HEK293 (cell line): Measurements from ENCODE around the gene LAD1.

ENCODE experiments used
- CTCF ChIA-PET: fragments of 350-600 bp; formaldehyde crosslinking; extraction: SDS; loops from one replicate; lab custom pipeline; 2021; ENCODE audit warnings: antibody characterized with exemption; lab: Yijun Ruan, JAX
- POLR2A ChIA-PET: fragments of 300-600 bp; formaldehyde crosslinking; extraction: SDS; loops from one replicate; lab custom pipeline; 2020; ENCODE audit warnings: antibody characterized with exemption, inconsistent platforms; lab: Yijun Ruan, JAX
- H3K27ac ChIP-seq: fragments of 200-500 bp; sonication (Bioruptor generic); 2 replicates; pipeline ENCODE4 v1.5.1; 2014; ENCODE audit warnings: low read depth, low read length, control low read depth, inconsistent platforms; ENCODE audit errors: extremely low read depth
- H3K36me3 ChIP-seq, 2 experiments: fragments of 200-500 bp in 1 of 2; sonication (Bioruptor generic) in 1 of 2; 1 replicate in 1 of 2; 2 replicates in 1 of 2; pipeline ENCODE4 v1.5.1; 2014 to 2017; ENCODE audit warnings: inconsistent platforms in 2 of 2, low read length in 2 of 2; ENCODE audit not compliant: control insufficient read depth in 2 of 2, insufficient read depth in 1 of 2
- H3K4me1 ChIP-seq: fragments of 200-500 bp; sonication (Bioruptor generic); 2 replicates; pipeline ENCODE4 v1.5.1; 2014; ENCODE audit warnings: mild to moderate bottlenecking, low read length, inconsistent platforms; ENCODE audit not compliant: control insufficient read depth, insufficient read depth
- H3K4me3 ChIP-seq: 2 replicates; pipeline ENCODE4 v1.5.1; 2011; ENCODE audit warnings: low read depth, mild to moderate bottlenecking, control low read depth, low read length, moderate library complexity
- H3K9me3 ChIP-seq: fragments of 200-500 bp; sonication (Bioruptor generic); 2 replicates; pipeline ENCODE4 v1.5.1; 2014; ENCODE audit warnings: low read depth, low read length, inconsistent platforms; ENCODE audit not compliant: control insufficient read depth, insufficient read depth
- BCL11B ChIP-seq: fragments of 450-650 bp; formaldehyde crosslinking; IDR thresholded peaks from 2 replicates; pipeline ENCODE4 v1.5.1; 2016; ENCODE audit warnings: low read depth, missing biosample characterization, missing genetic modification characterization
- GLIS1 ChIP-seq: fragments of 450-650 bp; formaldehyde crosslinking; IDR thresholded peaks from 2 replicates; pipeline ENCODE4 v1.5.1; 2016; ENCODE audit warnings: missing biosample characterization, missing genetic modification characterization
- GLIS2 ChIP-seq: fragments of 450-650 bp; formaldehyde crosslinking; IDR thresholded peaks from 2 replicates; pipeline ENCODE4 v1.5.1; 2016; ENCODE audit warnings: missing biosample characterization, missing genetic modification characterization
- IKZF3 ChIP-seq: fragments of 450-650 bp; IDR thresholded peaks from 2 replicates; pipeline ENCODE4 v1.5.0; 2018; ENCODE audit warnings: missing biosample characterization, mild to moderate bottlenecking, missing genetic modification characterization, moderate library complexity
- KLF1 ChIP-seq: fragments of 450-650 bp; formaldehyde crosslinking; IDR thresholded peaks from 2 replicates; pipeline ENCODE4 v1.5.1; 2016; ENCODE audit warnings: missing biosample characterization, missing genetic modification characterization
- RBAK ChIP-seq: fragments of 450-650 bp; formaldehyde crosslinking; IDR thresholded peaks from 2 replicates; pipeline ENCODE4 v1.5.1; 2016; ENCODE audit warnings: missing biosample characterization, missing genetic modification characterization
- SP7 ChIP-seq: fragments of 450-650 bp; formaldehyde crosslinking; IDR thresholded peaks from 2 replicates; pipeline ENCODE4 v1.5.1; 2016; ENCODE audit warnings: missing biosample characterization, missing genetic modification characterization
- ZBTB17 ChIP-seq: fragments of 450-650 bp; formaldehyde crosslinking; IDR thresholded peaks from 2 replicates; pipeline ENCODE4 v1.5.1; 2016; ENCODE audit warnings: missing biosample characterization, missing genetic modification characterization
- ZBTB8A ChIP-seq: fragments of 450-650 bp; formaldehyde crosslinking; IDR thresholded peaks from 2 replicates; pipeline ENCODE4 v1.5.1; 2016; ENCODE audit warnings: missing biosample characterization, missing genetic modification characterization
- ZFP3 ChIP-seq: fragments of 450-650 bp; formaldehyde crosslinking; IDR thresholded peaks from 2 replicates; pipeline ENCODE4 v1.5.1; 2016; ENCODE audit warnings: low read depth, missing biosample characterization, missing genetic modification characterization
- ZNF114 ChIP-seq: fragments of 450-650 bp; formaldehyde crosslinking; IDR thresholded peaks from 2 replicates; pipeline ENCODE4 v1.5.0; 2017; ENCODE audit warnings: missing biosample characterization, missing genetic modification characterization
- ZNF174 ChIP-seq: fragments of 450-650 bp; formaldehyde crosslinking; IDR thresholded peaks from 2 replicates; pipeline ENCODE4 v1.5.0; 2017; ENCODE audit warnings: missing biosample characterization, mild to moderate bottlenecking, missing genetic modification characterization
- ZNF184 ChIP-seq: fragments of 450-650 bp; IDR thresholded peaks from 2 replicates; pipeline ENCODE4 v1.5.1; 2018; ENCODE audit warnings: missing biosample characterization, mild to moderate bottlenecking, missing genetic modification characterization
- ZNF221 ChIP-seq: fragments of 450-650 bp; formaldehyde crosslinking; IDR thresholded peaks from 2 replicates; pipeline ENCODE4 v1.5.1; 2017; ENCODE audit warnings: missing biosample characterization, missing genetic modification characterization, borderline replicate concordance
- ZNF248 ChIP-seq: fragments of 450-650 bp; formaldehyde crosslinking; IDR thresholded peaks from 2 replicates; pipeline ENCODE4 v1.5.1; 2017; ENCODE audit warnings: missing biosample characterization, missing genetic modification characterization
- ZNF335 ChIP-seq: fragments of 450-650 bp; formaldehyde crosslinking; conservative IDR thresholded peaks from 2 replicates; pipeline ENCODE4 v1.5.1; 2016; ENCODE audit warnings: missing biosample characterization, missing genetic modification characterization
- ZNF366 ChIP-seq: fragments of 450-650 bp; formaldehyde crosslinking; conservative IDR thresholded peaks from 2 replicates; pipeline ENCODE4 v1.5.1; 2016; ENCODE audit warnings: missing biosample characterization, missing genetic modification characterization
- ZNF521 ChIP-seq: fragments of 450-650 bp; formaldehyde crosslinking; IDR thresholded peaks from 2 replicates; pipeline ENCODE4 v1.5.1; 2017; ENCODE audit warnings: missing biosample characterization, mild to moderate bottlenecking, missing genetic modification characterization
- ZNF654 ChIP-seq: fragments of 450-650 bp; formaldehyde crosslinking; IDR thresholded peaks from 2 replicates; pipeline ENCODE4 v1.5.1; 2016; ENCODE audit warnings: low read depth, missing biosample characterization, missing genetic modification characterization
- ZNF707 ChIP-seq: fragments of 450-650 bp; formaldehyde crosslinking; IDR thresholded peaks from 2 replicates; pipeline ENCODE4 v1.5.1; 2016; ENCODE audit warnings: missing biosample characterization, missing genetic modification characterization
- ZNF776 ChIP-seq: fragments of 450-650 bp; formaldehyde crosslinking; IDR thresholded peaks from 2 replicates; pipeline ENCODE4 v1.5.0; 2017; ENCODE audit warnings: missing biosample characterization, missing genetic modification characterization, borderline replicate concordance
- ZNF791 ChIP-seq: fragments of 450-650 bp; formaldehyde crosslinking; IDR thresholded peaks from 2 replicates; pipeline ENCODE4 v1.5.1; 2016; ENCODE audit warnings: missing biosample characterization, missing genetic modification characterization
- ZNF830 ChIP-seq: fragments of 450-650 bp; IDR thresholded peaks from 2 replicates; pipeline ENCODE4 v1.5.0; 2018; ENCODE audit warnings: missing biosample characterization, missing genetic modification characterization, low read depth, mild to moderate bottlenecking, moderate library complexity
- TF ChIP-seq, protein P1 (sequence below): fragments of 450-650 bp; formaldehyde crosslinking; IDR thresholded peaks from 2 replicates; pipeline ENCODE4; 2016; ENCODE audit warnings: missing biosample characterization, missing genetic modification characterization
- TF ChIP-seq, protein P2 (sequence below): fragments of 450-650 bp; formaldehyde crosslinking; IDR thresholded peaks from 2 replicates; pipeline ENCODE4 v1.5.1; 2016; ENCODE audit warnings: missing biosample characterization, missing genetic modification characterization, borderline replicate concordance
- TF ChIP-seq, protein P3 (sequence below): fragments of 450-650 bp; formaldehyde crosslinking; IDR thresholded peaks from 2 replicates; pipeline ENCODE4 v1.5.1; 2016; ENCODE audit warnings: missing biosample characterization, missing genetic modification characterization, borderline replicate concordance
- TF ChIP-seq, protein P4 (sequence below): fragments of 450-650 bp; formaldehyde crosslinking; optimal IDR thresholded peaks from 2 replicates; pipeline ENCODE3; 2016; ENCODE audit warnings: missing biosample characterization, mild to moderate bottlenecking, missing genetic modification characterization

The LAD1 gene

GRCh38 chr1:201356236-201356635 lies 42.9 kb downstream of the LAD1 start:
- Histone ChIP-seq H3K27ac (no peak overlapping the region), H3K4me3 (no peak overlapping the region), H3K9me3 (no peaks in the 10 kb centered on the region), H3K4me1 (no peaks in the 10 kb centered on the region), H3K36me3 (no peaks in the 10 kb centered on the region)
- ChIA-PET POLR2A (no interaction called here), CTCF (interaction anchor here (0.6 to 1.9 kb wide), 4 partner anchors 10 to 238 kb away, joined by 3 to 11 read pairs (median 5); no protein-coding TSS in a partner anchor)
- no peak for TF ChIP-seq IKZF3
- no peak for TF ChIP-seq ZBTB17 (tag by site-specific recombination)
- TF ChIP-seq ZNF366 (tag by site-specific recombination) = no peak
- TF ChIP-seq ZNF174 (tag by site-specific recombination) = no peak
- no peak for TF ChIP-seq ZFP3 (tag by site-specific recombination)
- TF ChIP-seq KLF1 (tag by site-specific recombination) = no peak

DNA sequence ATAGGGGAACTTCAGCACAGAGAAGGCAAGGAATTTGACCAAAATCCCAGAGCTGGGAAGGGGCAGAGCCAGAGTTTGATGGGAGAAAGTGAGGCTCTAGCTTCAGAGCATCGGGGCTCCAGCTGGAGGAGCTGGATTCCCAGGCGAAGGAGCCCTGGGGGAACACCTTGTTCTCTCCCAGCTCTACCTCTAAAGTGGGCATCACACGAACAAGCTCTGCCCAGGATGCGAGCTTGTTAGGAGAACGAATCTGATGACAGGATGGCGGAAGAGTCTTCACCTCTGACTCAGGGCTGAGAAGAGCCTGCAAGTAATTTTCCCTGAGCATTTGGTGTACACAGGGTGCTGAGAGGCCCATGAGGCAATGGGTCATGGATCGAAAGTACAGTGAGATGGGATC lies 43.7 kb downstream of the LAD1 start:
- CTCF ChIA-PET = interaction anchor here (0.6 to 1.9 kb wide), 3 partner anchors 9 to 239 kb away, joined by 3 to 11 read pairs (median 7); no protein-coding TSS in a partner anchor
- H3K36me3 ChIP-seq = no peaks in the 10 kb centered on the region
- TF ChIP-seq ZNF776 (no peak), RBAK (tag by site-specific recombination) (no peak), ZNF707 (tag by site-specific recombination) (no peak), ZNF248 (tag by site-specific recombination) (no peak), ZNF791 (tag by site-specific recombination) (no peak), ZNF114 (tag by site-specific recombination) (no peak), ZNF830 (tag by site-specific recombination) (no peak), ZNF335 (no peak), GLIS2 (no peak), SP7 (tag by site-specific recombination) (no peak)
- TF ChIP-seq, protein P1, sequence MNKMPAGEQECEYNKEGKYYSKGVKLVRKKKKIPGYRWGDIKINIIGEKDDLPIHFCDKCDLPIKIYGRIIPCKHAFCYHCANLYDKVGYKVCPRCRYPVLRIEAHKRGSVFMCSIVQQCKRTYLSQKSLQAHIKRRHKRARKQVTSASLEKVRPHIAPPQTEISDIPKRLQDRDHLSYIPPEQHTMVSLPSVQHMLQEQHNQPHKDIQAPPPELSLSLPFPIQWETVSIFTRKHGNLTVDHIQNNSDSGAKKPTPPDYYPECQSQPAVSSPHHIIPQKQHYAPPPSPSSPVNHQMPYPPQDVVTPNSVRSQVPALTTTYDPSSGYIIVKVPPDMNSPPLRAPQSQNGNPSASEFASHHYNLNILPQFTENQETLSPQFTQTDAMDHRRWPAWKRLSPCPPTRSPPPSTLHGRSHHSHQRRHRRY = no peak
- TF ChIP-seq, protein P2, sequence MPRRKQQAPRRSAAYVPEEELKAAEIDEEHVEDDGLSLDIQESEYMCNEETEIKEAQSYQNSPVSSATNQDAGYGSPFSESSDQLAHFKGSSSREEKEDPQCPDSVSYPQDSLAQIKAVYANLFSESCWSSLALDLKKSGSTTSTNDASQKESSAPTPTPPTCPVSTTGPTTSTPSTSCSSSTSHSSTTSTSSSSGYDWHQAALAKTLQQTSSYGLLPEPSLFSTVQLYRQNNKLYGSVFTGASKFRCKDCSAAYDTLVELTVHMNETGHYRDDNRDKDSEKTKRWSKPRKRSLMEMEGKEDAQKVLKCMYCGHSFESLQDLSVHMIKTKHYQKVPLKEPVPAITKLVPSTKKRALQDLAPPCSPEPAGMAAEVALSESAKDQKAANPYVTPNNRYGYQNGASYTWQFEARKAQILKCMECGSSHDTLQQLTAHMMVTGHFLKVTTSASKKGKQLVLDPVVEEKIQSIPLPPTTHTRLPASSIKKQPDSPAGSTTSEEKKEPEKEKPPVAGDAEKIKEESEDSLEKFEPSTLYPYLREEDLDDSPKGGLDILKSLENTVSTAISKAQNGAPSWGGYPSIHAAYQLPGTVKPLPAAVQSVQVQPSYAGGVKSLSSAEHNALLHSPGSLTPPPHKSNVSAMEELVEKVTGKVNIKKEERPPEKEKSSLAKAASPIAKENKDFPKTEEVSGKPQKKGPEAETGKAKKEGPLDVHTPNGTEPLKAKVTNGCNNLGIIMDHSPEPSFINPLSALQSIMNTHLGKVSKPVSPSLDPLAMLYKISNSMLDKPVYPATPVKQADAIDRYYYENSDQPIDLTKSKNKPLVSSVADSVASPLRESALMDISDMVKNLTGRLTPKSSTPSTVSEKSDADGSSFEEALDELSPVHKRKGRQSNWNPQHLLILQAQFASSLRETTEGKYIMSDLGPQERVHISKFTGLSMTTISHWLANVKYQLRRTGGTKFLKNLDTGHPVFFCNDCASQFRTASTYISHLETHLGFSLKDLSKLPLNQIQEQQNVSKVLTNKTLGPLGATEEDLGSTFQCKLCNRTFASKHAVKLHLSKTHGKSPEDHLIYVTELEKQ = no peak
- TF ChIP-seq, all 188 proteins: peak for 0
- POLR2A ChIA-PET = no interaction called here
- H3K4me3 ChIP-seq = no peak overlapping the region
- H3K9me3 ChIP-seq = no peaks in the 10 kb centered on the region
- no peaks in the 10 kb centered on the region for H3K4me1 ChIP-seq
- H3K27ac ChIP-seq = no peak overlapping the region

DNA sequence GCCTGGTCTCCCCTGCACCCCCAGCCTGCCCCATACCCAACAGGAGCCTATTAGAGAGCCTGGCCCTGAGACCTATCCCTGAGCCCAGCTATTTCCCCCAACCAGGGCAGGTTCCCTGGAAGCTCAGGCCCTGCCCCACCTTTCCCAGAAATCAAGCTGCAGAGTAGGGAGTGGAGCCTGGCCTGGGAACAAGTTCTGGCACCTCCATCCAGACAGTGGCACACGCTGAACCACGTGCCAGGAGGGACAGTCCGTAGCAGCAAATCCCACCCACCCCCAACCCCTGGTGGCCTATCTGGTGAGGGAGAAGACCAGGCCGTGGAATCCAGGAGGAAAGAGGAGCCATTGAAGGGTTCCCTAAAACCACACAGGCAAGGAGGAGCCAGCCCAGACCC lies 44.2 kb downstream of the LAD1 start:
- Histone ChIP-seq H3K4me1 (no peaks in the 10 kb centered on the region), H3K36me3 (no peaks in the 10 kb centered on the region), H3K27ac (no peak overlapping the region), H3K4me3 (no peak overlapping the region), H3K9me3 (no peaks in the 10 kb centered on the region)
- CTCF ChIA-PET = interaction anchor here (0.9 to 1.9 kb wide), 3 partner anchors 9 to 100 kb away, joined by 3 to 11 read pairs (median 7); no protein-coding TSS in a partner anchor
- POLR2A ChIA-PET = no interaction called here
- TF ChIP-seq ZNF521 (tag by site-specific recombination) (no peak), GLIS1 (tag by site-specific recombination) (no peak), ZNF184 (tag by site-specific recombination) (no peak), ZNF791 (tag by site-specific recombination) (no peak), BCL11B (tag by site-specific recombination) (no peak), ZBTB8A (tag by site-specific recombination) (no peak), ZNF654 (no peak), ZNF830 (tag by site-specific recombination) (no peak), ZNF221 (tag by site-specific recombination) (no peak)
- TF ChIP-seq, protein P3, sequence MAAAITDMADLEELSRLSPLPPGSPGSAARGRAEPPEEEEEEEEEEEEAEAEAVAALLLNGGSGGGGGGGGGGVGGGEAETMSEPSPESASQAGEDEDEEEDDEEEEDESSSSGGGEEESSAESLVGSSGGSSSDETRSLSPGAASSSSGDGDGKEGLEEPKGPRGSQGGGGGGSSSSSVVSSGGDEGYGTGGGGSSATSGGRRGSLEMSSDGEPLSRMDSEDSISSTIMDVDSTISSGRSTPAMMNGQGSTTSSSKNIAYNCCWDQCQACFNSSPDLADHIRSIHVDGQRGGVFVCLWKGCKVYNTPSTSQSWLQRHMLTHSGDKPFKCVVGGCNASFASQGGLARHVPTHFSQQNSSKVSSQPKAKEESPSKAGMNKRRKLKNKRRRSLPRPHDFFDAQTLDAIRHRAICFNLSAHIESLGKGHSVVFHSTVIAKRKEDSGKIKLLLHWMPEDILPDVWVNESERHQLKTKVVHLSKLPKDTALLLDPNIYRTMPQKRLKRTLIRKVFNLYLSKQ (tag by site-specific recombination) = no peak
- TF ChIP-seq, protein P4, sequence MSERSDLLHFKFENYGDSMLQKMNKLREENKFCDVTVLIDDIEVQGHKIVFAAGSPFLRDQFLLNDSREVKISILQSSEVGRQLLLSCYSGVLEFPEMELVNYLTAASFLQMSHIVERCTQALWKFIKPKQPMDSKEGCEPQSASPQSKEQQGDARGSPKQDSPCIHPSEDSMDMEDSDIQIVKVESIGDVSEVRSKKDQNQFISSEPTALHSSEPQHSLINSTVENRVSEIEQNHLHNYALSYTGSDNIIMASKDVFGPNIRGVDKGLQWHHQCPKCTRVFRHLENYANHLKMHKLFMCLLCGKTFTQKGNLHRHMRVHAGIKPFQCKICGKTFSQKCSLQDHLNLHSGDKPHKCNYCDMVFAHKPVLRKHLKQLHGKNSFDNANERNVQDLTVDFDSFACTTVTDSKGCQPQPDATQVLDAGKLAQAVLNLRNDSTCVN = no peak
